ENCODE data around the gene SHF. TPM values are rescaled to one million over a fixed set of nuclear protein-coding genes. Genes with fewer than 3 reads are reported as not detected.
A peak's percentile ranks its signal among the peaks of the same experiment; 100 is the strongest.

SHF gene
- polyA plus RNA-seq, 4 donors = 13.5 to 19.5 (median 17.2) TPM

- DNase-seq (ENCODE audit: low read depth in 4 of 4, low spot score in 3 of 4) = peak in 1 of 4 donors; percentile 22
Measured at GRCh38 chr15:45199136-45199810, 11.5 kb upstream of the SHF start.

- peak; percentile 98 to 99 (median 98) for DNase-seq (ENCODE audit: low read depth in 4 of 4, low spot score in 3 of 4)
Measured at GRCh38 chr15:45198337-45199135, 10.8 kb upstream of the SHF start.

- DNase-seq (ENCODE audit: low read depth in 4 of 4, low spot score in 3 of 4) = no peak
Measured at GRCh38 chr15:45197512-45197911, 9.7 kb upstream of the SHF start.

GRCh38 chr15:45187578-45187893 lies 230 bp downstream of the SHF start:
- DNase-seq (ENCODE audit: low read depth in 4 of 4, low spot score in 3 of 4) = no peak

- DNase-seq (ENCODE audit: low read depth in 4 of 4, low spot score in 3 of 4) = no peak
Measured at GRCh38 chr15:45186771-45187577, 792 bp downstream of the SHF start.

GRCh38 chr15:45185903-45186770 lies 1.6 kb downstream of the SHF start:
- no peak for DNase-seq (ENCODE audit: low read depth in 4 of 4, low spot score in 3 of 4)

GRCh38 chr15:45185069-45185779 lies 2.5 kb downstream of the SHF start:
- no peak for DNase-seq (ENCODE audit: low read depth in 4 of 4, low spot score in 3 of 4)

- DNase-seq (ENCODE audit: low read depth in 4 of 4, low spot score in 3 of 4) = no peak
Measured at GRCh38 chr15:45184562-45185041, 3.2 kb downstream of the SHF start.

- no peak for DNase-seq (ENCODE audit: low read depth in 4 of 4, low spot score in 3 of 4)
Measured at GRCh38 chr15:45183511-45183910, 4.3 kb downstream of the SHF start.

- DNase-seq (ENCODE audit: low read depth in 4 of 4, low spot score in 3 of 4) = no peak
Measured at GRCh38 chr15:45182996-45183395, 4.8 kb downstream of the SHF start.

GRCh38 chr15:45181491-45182285 lies 6.1 kb downstream of the SHF start:
- no peak for DNase-seq (ENCODE audit: low read depth in 4 of 4, low spot score in 3 of 4)

- DNase-seq (ENCODE audit: low read depth in 4 of 4, low spot score in 3 of 4) = no peak
Measured at GRCh38 chr15:45180648-45181436, 6.9 kb downstream of the SHF start.

- DNase-seq (ENCODE audit: low read depth in 4 of 4, low spot score in 3 of 4) = no peak
Measured at GRCh38 chr15:45180201-45180600, 7.6 kb downstream of the SHF start.

- DNase-seq (ENCODE audit: low read depth in 4 of 4, low spot score in 3 of 4) = no peak
Measured at GRCh38 chr15:45179221-45179985, 8.4 kb downstream of the SHF start.

GRCh38 chr15:45177285-45177684 lies 10.5 kb downstream of the SHF start:
- DNase-seq (ENCODE audit: low read depth in 4 of 4, low spot score in 3 of 4) = no peak

GRCh38 chr15:45174577-45174976 lies 13.2 kb downstream of the SHF start:
- no peak for DNase-seq (ENCODE audit: low read depth in 4 of 4, low spot score in 3 of 4)

GRCh38 chr15:45174069-45174468 lies 13.7 kb downstream of the SHF start:
- no peak for DNase-seq (ENCODE audit: low read depth in 4 of 4, low spot score in 3 of 4)
